BJ (cell line): ENCODE results near the gene APBA2. TPM values are rescaled to one million over a fixed set of nuclear protein-coding genes. Genes with fewer than 3 reads are reported as not detected.
A peak's percentile ranks its signal among the peaks of the same experiment; 100 is the strongest.

ENCODE experiments used
- CTCF ChIA-PET: fragments of 350-600 bp; formaldehyde crosslinking; extraction: SDS; loops from one replicate; lab custom pipeline; 2021; ENCODE audit warnings: antibody characterized with exemption, inconsistent platforms; lab: Yijun Ruan, JAX
- POLR2A ChIA-PET: fragments of 300-600 bp; sonication (Branson Sonifier 250); formaldehyde crosslinking; extraction: SDS; loops from one replicate; lab custom pipeline; 2021; ENCODE audit warnings: antibody characterized with exemption; lab: Charles Lee
- DNase-seq: peaks from one replicate; pipeline ENCODE4 v3.0.0-alpha.2; 2011; ENCODE audit warnings: low read depth
- H3K27me3 ChIP-seq: 2 replicates; pipeline ENCODE4 v1.6.0; 2011; ENCODE audit warnings: low read length; ENCODE audit not compliant: control insufficient read depth, insufficient read depth
- H3K36me3 ChIP-seq: 2 replicates; pipeline ENCODE4 v1.5.1; 2011; ENCODE audit warnings: low read length; ENCODE audit not compliant: control insufficient read depth, insufficient read depth
- H3K4me3 ChIP-seq: 2 replicates; pipeline ENCODE4 v1.5.1; 2011; ENCODE audit warnings: low read depth, mild to moderate bottlenecking, control low read depth, low read length
- polyA plus RNA-seq: library from polyadenylated mRNA; depleted of rRNA; stranded (reverse); fragments of >200 nt; gene quantifications from 2 replicates; pipeline ENCODE4 v1.2.3, GENCODE V29; 2011
- TF ChIP-seq, protein P1 (sequence below): IDR thresholded peaks from 2 replicates; pipeline ENCODE4 v1.5.1; 2011; ENCODE audit warnings: low read depth, mild to moderate bottlenecking, control low read depth, inconsistent platforms, low read length, moderate library complexity; ENCODE audit not compliant: insufficient read depth

Gene APBA2
- polyA plus RNA-seq, 1 experiment: 15.1 TPM

DNA sequence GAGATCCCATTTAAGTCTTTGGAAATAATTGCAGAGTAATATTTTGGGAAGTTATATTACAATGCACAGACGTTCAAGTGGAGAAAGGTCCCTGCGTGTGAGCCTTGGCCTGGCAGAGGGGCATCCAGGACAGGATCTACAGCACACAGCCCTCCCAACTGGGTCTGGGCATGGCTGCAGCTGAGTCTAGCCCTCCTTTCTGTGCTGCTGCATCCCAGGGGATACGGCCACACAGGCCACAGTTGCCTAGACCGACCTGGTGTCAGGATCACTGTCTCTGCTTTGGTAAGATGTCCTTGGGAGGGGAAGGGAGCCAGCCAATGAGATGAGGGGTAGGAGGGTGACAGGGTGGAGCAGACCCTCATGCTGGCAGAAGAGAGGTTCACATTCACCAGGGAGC is 46.1 kb downstream of the APBA2 start:
- ChIA-PET CTCF (interaction anchor here (1.3 kb wide), 1 partner anchor 10 kb away, joined by 4 read pairs; no protein-coding TSS in a partner anchor), POLR2A (no interaction called here)
- TF ChIP-seq, protein P1, sequence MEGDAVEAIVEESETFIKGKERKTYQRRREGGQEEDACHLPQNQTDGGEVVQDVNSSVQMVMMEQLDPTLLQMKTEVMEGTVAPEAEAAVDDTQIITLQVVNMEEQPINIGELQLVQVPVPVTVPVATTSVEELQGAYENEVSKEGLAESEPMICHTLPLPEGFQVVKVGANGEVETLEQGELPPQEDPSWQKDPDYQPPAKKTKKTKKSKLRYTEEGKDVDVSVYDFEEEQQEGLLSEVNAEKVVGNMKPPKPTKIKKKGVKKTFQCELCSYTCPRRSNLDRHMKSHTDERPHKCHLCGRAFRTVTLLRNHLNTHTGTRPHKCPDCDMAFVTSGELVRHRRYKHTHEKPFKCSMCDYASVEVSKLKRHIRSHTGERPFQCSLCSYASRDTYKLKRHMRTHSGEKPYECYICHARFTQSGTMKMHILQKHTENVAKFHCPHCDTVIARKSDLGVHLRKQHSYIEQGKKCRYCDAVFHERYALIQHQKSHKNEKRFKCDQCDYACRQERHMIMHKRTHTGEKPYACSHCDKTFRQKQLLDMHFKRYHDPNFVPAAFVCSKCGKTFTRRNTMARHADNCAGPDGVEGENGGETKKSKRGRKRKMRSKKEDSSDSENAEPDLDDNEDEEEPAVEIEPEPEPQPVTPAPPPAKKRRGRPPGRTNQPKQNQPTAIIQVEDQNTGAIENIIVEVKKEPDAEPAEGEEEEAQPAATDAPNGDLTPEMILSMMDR: no peak
- no peak for DNase-seq
- H3K4me3 ChIP-seq: no peak overlapping the region
- H3K36me3 ChIP-seq: no peaks in the 10 kb centered on the region
- H3K27me3 ChIP-seq: no peaks in the 10 kb centered on the region

DNA sequence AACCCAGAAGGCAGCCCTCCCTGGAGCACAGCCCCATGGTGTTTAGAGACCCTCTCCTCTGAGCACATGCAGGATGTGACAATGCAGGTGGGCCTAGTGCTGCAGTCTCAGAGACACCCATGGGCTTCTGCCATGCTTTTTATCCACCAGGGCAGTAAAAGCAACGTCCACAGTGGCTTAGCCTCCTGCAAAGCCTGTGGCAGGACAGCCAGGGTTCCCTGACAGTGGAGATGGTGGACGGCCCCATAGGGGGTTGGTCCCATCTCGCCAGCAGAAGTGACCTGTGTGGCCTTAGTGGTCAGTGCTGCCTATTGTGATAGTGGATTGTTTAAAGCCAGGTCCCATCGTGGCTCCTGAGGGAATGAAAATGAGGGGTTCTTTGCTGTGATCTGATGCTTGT is 46.6 kb downstream of the APBA2 start:
- TF ChIP-seq, protein P1: no peak
- no peaks in the 10 kb centered on the region for H3K36me3 ChIP-seq
- DNase-seq: no peak
- no peak overlapping the region for H3K4me3 ChIP-seq
- ChIA-PET CTCF (no interaction called here), POLR2A (no interaction called here)
- H3K27me3 ChIP-seq: no peaks in the 10 kb centered on the region

DNA sequence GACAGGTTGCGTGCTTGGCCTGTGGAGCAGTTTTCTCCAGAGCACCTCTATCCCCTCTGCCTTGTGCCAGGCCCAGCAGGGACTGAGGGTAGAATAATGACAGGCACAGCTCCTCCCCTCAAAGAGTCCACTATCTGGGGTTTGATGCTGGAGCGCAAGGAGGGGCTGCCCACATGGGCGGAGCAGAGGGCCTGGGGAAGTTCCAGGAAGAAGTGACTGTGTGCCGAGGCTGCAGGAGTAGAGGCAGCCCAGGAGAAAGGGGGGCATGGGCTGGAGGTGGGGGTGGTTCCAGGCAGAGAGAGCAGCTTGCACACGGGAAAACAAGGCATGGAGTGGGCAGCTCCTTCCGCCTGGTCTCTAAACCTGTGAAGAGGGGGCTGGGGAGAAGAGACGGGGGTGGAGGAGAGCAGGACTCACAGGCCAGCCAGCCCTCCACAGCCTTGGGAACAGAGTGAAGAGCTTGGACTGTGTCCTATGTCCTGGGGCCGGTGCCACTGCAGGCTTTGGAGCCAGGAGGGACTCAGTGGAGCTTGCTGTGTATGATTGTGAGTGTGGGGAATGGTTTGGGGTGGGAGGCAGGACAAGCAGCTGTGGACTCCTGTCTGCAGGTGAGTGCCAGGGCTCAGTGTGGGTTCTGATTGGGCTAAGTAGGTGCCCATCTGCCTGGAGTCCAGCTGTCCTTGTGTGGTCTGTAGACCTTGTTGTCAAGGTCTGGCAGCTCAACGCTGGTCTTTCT is 48.1 kb downstream of the APBA2 start:
- TF ChIP-seq, protein P1: no peak
- no peak overlapping the region for H3K4me3 ChIP-seq
- ChIA-PET POLR2A (no interaction called here), CTCF (interaction anchor here (1.0 kb wide), 1 partner anchor 169 kb away, joined by 3 read pairs; no protein-coding TSS in a partner anchor)
- H3K27me3 ChIP-seq: no peaks in the 10 kb centered on the region
- no peak for DNase-seq
- H3K36me3 ChIP-seq: no peaks in the 10 kb centered on the region

DNA sequence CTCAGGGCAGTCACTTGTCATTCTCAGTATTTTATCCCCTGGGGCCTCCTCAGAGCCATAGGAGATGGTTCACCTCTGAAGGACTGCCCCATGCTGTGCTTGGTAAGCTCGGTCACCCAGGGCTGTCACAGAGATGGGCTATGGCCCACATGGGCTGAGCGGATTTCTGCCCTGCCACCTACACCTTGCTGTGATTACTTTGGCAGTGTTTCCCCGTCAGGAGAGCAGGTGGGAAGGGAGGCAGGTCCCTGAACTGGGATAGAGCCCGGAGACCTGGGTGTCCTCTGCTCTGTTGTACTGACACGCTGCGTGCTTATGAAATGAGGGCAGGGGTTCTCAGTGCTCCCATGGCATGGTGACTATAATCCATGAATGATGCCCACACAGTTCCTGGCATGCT is 48.9 kb downstream of the APBA2 start:
- ChIA-PET CTCF (interaction anchor here (0.6 to 1.2 kb wide), 3 partner anchors 13 to 168 kb away, joined by 3 to 4 read pairs (median 3); no protein-coding TSS in a partner anchor), POLR2A (no interaction called here)
- DNase-seq: no peak
- TF ChIP-seq, protein P1: no peak
- no peaks in the 10 kb centered on the region for H3K36me3 ChIP-seq
- no peak overlapping the region for H3K4me3 ChIP-seq
- H3K27me3 ChIP-seq: no peaks in the 10 kb centered on the region

DNA sequence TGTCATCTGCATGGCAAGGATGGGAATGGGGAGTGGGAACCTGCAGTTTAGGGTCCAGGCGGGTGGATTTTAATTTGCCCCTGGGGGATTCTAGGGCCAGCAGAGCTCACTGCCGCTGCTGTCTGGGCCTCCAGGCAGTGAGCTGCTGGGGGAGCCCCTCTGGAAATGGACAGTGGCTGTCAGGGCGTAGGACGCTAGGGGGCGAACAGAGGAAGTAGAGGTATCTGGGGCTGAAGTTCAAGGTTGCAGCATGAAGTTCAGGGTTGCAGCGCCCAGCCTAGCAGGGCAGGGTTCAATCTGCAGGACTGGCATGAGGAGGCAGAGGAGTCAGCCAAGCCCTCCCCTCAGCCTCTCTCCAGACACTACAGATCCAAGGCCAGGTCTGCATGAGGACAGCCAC is 49.5 kb downstream of the APBA2 start:
- DNase-seq: no peak
- ChIA-PET CTCF (interaction anchor here (0.6 to 1.3 kb wide), 5 partner anchors 13 to 49 kb away, joined by 3 to 4 read pairs (median 3); no protein-coding TSS in a partner anchor), POLR2A (no interaction called here)
- H3K27me3 ChIP-seq: no peaks in the 10 kb centered on the region
- TF ChIP-seq, protein P1: peak; percentile 45
- H3K36me3 ChIP-seq: no peaks in the 10 kb centered on the region
- H3K4me3 ChIP-seq: no peak overlapping the region
